Osteocyte (in vitro differentiated cells): ENCODE results near the gene FBXL7. TPM values are rescaled to one million over a fixed set of nuclear protein-coding genes. Genes with fewer than 3 reads are reported as not detected.
A peak's percentile ranks its signal among the peaks of the same experiment; 100 is the strongest.

ENCODE experiments used
- DNase-seq: peaks from one replicate; pipeline ENCODE4 v3.0.0; 2021; ENCODE audit warnings: mixed read lengths; ENCODE audit not compliant: unreplicated experiment; ENCODE audit errors: extremely low spot score
- H3K27ac Mint-ChIP-seq: one replicate; pipeline ENCODE4 v1.8.0; 2021; ENCODE audit warnings: mild to moderate bottlenecking, mixed read lengths; ENCODE audit not compliant: unreplicated experiment
- H3K27me3 Mint-ChIP-seq: one replicate; pipeline ENCODE4 v1.8.0; 2021; ENCODE audit warnings: mixed read lengths; ENCODE audit not compliant: unreplicated experiment
- H3K36me3 Mint-ChIP-seq: one replicate; pipeline ENCODE4 v1.8.0; 2021; ENCODE audit warnings: mixed read lengths; ENCODE audit not compliant: unreplicated experiment
- H3K4me1 Mint-ChIP-seq: one replicate; pipeline ENCODE4 v1.8.0; 2021; ENCODE audit warnings: mixed read lengths; ENCODE audit not compliant: unreplicated experiment
- H3K4me3 Mint-ChIP-seq: one replicate; pipeline ENCODE4 v1.8.0; 2021; ENCODE audit warnings: mild to moderate bottlenecking, moderate library complexity, mixed read lengths; ENCODE audit not compliant: unreplicated experiment
- H3K9me3 Mint-ChIP-seq: one replicate; pipeline ENCODE4 v1.8.0; 2021; ENCODE audit warnings: mixed read lengths; ENCODE audit not compliant: unreplicated experiment
- total RNA-seq: library from RNA; stranded (reverse); gene quantifications from 2 replicates; pipeline ENCODE4 v1.2.1, GENCODE V29; 2021
- TF ChIP-seq, protein P1 (sequence below): fragments of 200-600 bp; sonication (generic); IDR thresholded peaks from 2 replicates; pipeline ENCODE4 v1.5.0; 2021; ENCODE audit warnings: antibody characterized with exemption, mild to moderate bottlenecking, moderate library complexity

Gene FBXL7
- total RNA-seq, 1 donor from 2014 or later = 28.4 TPM

DNA sequence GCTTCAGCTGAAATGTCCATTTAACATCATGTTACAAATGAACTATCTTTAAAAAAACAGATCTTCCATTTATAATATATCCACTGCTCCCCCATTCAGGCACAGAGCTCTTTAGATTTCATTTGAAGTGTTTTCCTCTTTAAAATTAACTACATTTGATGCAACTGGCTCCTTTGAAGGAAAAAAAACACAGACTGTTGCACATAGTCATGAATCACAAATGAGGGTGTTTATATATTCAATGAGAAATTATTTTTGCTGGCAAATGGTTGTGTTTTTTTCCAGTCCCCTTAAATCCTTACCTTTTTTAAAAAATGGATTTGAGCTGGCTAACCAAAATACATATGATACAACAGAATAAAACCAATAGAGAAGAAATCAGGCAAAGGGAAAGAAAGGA, 240.4 kb downstream of the FBXL7 start:
- Mint-ChIP-seq H3K27ac (no peak overlapping the region), H3K4me3 (no peak overlapping the region), H3K4me1 (peaks cover 29% of the 10 kb centered on the region), H3K36me3 (peaks cover 5% of the 10 kb centered on the region), H3K9me3 (peaks cover 7% of the 10 kb centered on the region), H3K27me3 (no peaks in the 10 kb centered on the region)
- DNase-seq = no peak
- TF ChIP-seq, protein P1, sequence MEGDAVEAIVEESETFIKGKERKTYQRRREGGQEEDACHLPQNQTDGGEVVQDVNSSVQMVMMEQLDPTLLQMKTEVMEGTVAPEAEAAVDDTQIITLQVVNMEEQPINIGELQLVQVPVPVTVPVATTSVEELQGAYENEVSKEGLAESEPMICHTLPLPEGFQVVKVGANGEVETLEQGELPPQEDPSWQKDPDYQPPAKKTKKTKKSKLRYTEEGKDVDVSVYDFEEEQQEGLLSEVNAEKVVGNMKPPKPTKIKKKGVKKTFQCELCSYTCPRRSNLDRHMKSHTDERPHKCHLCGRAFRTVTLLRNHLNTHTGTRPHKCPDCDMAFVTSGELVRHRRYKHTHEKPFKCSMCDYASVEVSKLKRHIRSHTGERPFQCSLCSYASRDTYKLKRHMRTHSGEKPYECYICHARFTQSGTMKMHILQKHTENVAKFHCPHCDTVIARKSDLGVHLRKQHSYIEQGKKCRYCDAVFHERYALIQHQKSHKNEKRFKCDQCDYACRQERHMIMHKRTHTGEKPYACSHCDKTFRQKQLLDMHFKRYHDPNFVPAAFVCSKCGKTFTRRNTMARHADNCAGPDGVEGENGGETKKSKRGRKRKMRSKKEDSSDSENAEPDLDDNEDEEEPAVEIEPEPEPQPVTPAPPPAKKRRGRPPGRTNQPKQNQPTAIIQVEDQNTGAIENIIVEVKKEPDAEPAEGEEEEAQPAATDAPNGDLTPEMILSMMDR = no peak

DNA sequence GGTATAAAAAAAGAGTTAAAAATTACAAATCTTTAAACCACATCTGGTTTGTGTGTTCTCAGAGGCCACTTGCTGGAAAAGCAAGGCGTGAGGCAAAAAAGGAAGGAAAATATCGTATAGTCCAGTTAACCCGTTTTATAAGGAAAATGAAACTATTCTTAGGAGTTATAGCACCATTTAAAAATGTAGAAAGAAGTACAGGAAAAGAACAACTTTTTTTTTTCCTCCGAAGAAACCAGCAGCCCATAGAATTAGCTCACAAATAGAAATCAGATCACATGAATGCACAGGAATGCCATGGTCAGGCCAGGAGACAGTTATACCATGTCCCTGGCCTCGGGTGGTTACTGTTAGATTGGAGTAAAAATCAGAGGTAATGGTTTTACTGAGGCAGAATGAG, 241.6 kb downstream of the FBXL7 start:
- H3K4me3 Mint-ChIP-seq = no peak overlapping the region
- peaks cover 5% of the 10 kb centered on the region for H3K36me3 Mint-ChIP-seq
- TF ChIP-seq, protein P1 = no peak
- DNase-seq = no peak
- H3K27ac Mint-ChIP-seq = peak overlapping the region; percentile 9
- no peaks in the 10 kb centered on the region for H3K27me3 Mint-ChIP-seq
- H3K4me1 Mint-ChIP-seq = peaks cover 29% of the 10 kb centered on the region
- peaks cover 7% of the 10 kb centered on the region for H3K9me3 Mint-ChIP-seq

DNA sequence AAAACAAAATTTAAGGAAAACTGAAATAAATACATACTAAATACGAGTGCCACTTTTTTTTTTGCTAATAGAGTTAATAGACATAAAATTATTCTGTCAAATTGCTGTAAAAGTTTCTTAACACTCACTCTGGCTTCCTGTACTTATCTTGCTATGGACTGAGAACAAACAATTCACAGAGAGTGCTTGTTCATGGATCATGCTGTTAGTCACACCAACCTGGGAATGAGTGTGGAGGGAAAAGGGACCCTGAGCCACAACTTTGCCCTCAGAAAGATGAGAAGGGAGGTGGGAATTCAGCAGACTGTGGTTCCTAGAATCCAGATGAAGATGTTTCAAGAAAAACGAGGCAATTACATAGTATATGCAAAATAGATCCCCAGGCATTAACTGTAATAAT, 246.9 kb downstream of the FBXL7 start:
- DNase-seq = no peak
- H3K4me1 Mint-ChIP-seq = peaks cover 12% of the 10 kb centered on the region
- peaks cover 7% of the 10 kb centered on the region for H3K9me3 Mint-ChIP-seq
- H3K27me3 Mint-ChIP-seq = no peaks in the 10 kb centered on the region
- H3K27ac Mint-ChIP-seq = no peak overlapping the region
- peaks cover 4% of the 10 kb centered on the region for H3K36me3 Mint-ChIP-seq
- TF ChIP-seq, protein P1 = no peak
- no peak overlapping the region for H3K4me3 Mint-ChIP-seq

DNA sequence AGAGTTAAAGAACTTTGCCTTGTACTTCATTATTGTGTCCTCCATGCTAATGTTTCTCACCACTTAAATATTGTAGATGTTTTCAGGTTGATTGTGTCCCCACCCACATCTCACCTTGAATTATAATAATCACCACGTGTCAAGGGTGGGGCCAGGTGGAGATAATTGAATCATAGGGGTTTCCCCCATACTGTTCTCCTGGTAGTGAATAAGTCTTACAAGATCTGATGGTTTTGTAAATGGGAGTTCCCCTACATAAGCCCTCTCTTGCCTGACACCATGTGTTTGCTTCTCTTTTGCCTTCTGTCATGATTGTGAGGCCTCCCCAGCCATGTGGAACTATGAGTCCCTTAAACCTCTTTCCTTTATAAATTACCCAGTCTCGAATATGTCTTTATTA, 248.3 kb downstream of the FBXL7 start:
- DNase-seq = no peak
- Mint-ChIP-seq H3K4me1 (peaks cover 19% of the 10 kb centered on the region), H3K27me3 (no peaks in the 10 kb centered on the region), H3K27ac (no peak overlapping the region), H3K4me3 (no peak overlapping the region), H3K36me3 (peaks cover 4% of the 10 kb centered on the region), H3K9me3 (peaks cover 7% of the 10 kb centered on the region)
- TF ChIP-seq, protein P1 = no peak

DNA sequence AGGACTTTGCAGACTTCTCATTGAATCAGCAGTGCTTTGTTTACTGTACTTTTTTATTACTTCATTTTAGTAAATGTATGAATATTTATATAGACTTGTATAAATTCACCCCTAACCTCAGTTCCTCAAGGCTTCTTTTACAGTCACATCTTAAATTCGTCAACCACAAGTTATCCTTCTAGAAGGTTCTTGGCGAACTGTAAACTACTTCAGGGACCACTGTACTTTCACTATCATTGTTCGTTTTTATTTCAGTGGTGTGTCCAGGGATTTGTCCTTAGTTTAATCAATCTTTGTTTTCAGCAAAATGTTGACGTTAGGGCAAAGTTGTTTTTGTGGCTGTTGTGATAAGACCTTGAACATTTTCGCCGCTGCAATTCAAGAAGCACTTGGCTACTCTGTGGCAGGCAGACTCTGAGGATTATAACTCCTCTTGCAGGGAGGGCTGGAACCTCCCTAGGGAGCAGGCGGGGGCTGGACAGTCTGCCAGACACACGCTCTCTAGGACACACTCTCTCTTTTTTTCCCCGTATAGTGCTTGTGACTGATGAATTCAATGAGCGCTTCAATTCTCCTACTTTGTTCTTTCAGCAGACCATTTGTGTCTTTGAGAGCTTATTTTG, 252.8 kb downstream of the FBXL7 start:
- Mint-ChIP-seq H3K9me3 (peaks cover 9% of the 10 kb centered on the region), H3K27ac (no peak overlapping the region), H3K36me3 (no peaks in the 10 kb centered on the region), H3K4me1 (peaks cover 34% of the 10 kb centered on the region), H3K4me3 (peak overlapping the region; percentile 40), H3K27me3 (no peaks in the 10 kb centered on the region)
- TF ChIP-seq, protein P1 = no peak
- DNase-seq = no peak
